HG03280 (cell line): ENCODE results near the gene PPARGC1A.

Experiments
- ATAC-seq: cut with Tn5 transposase; IDR thresholded peaks from one replicate; pipeline ENCODE4 v1.9.1; 2021; ENCODE audit warnings: mild to moderate bottlenecking, moderate library complexity; ENCODE audit not compliant: unreplicated experiment

The PPARGC1A gene

GRCh38 chr4:23881674-23882337, 8.0 kb downstream of the PPARGC1A start:
- no peak for ATAC-seq

GRCh38 chr4:23881052-23881501, 8.8 kb downstream of the PPARGC1A start:
- ATAC-seq: no peak

GRCh38 chr4:23878912-23879732, 10.7 kb downstream of the PPARGC1A start:
- ATAC-seq: no peak

- ATAC-seq: no peak
Measured at GRCh38 chr4:23878246-23878891, 11.5 kb downstream of the PPARGC1A start.

- no peak for ATAC-seq
Measured at GRCh38 chr4:23877758-23878229, 12.1 kb downstream of the PPARGC1A start.

- no peak for ATAC-seq
Measured at GRCh38 chr4:23876418-23877089, 13.3 kb downstream of the PPARGC1A start.

GRCh38 chr4:23875317-23875716, 14.5 kb downstream of the PPARGC1A start:
- ATAC-seq: no peak

- ATAC-seq: no peak
Measured at GRCh38 chr4:23874536-23874901, 15.3 kb downstream of the PPARGC1A start.

GRCh38 chr4:23873717-23874535, 15.9 kb downstream of the PPARGC1A start:
- ATAC-seq: no peak

GRCh38 chr4:23871426-23871825, 18.4 kb downstream of the PPARGC1A start:
- no peak for ATAC-seq

GRCh38 chr4:23866450-23867075, 23.3 kb downstream of the PPARGC1A start:
- ATAC-seq: no peak

- ATAC-seq: no peak
Measured at GRCh38 chr4:23861897-23862296, 27.9 kb downstream of the PPARGC1A start.

GRCh38 chr4:23860919-23861318, 28.9 kb downstream of the PPARGC1A start:
- no peak for ATAC-seq

- ATAC-seq: no peak
Measured at GRCh38 chr4:23857367-23857959, 32.4 kb downstream of the PPARGC1A start.

GRCh38 chr4:23856630-23857029, 33.2 kb downstream of the PPARGC1A start:
- ATAC-seq: no peak

- no peak for ATAC-seq
Measured at GRCh38 chr4:23855912-23856605, 33.8 kb downstream of the PPARGC1A start.

GRCh38 chr4:23853986-23854660, 35.7 kb downstream of the PPARGC1A start:
- ATAC-seq: no peak

- no peak for ATAC-seq
Measured at GRCh38 chr4:23851464-23851863, 38.4 kb downstream of the PPARGC1A start.
